Adipose tissue (tissue), 3 donors: Measurements from ENCODE around the gene RNF144B. TPM values are rescaled to one million over a fixed set of nuclear protein-coding genes. Genes with fewer than 3 reads are reported as not detected.
"Not testable (repeated sequence)": the region's sequence is repeated elsewhere in the genome, so short reads cannot be mapped to it uniquely, and the experiment has no call there.

Experiments used
- H3K27ac ChIP-seq: one replicate; pipeline ENCODE4 v1.5.1; 2013; ENCODE audit warnings: low read depth, low read length
- WGBS, 3 donors: extraction: QIAGEN DNeasy Blood & Tissue Kit; methylation state at CpG; one replicate each; pipeline ENCODE4 v1.1.7; 2013; 5-methylcytosine and 5-hydroxymethylcytosine counted together
- polyA plus RNA-seq, 3 donors: library from polyadenylated mRNA; stranded (reverse); fragments of 200-250 nt; gene quantifications; one replicate each; pipeline ENCODE4 v1.2.3, GENCODE V29; 2013
- donor health status: healthy with polysubstance abuse.
- donor health status: Bipolar disorder and iron deficiency.
- donor health status: healthy.

RNF144B gene
- polyA plus RNA-seq, 3 donors: 2.1 to 16.5 (median 12.7) TPM

DNA sequence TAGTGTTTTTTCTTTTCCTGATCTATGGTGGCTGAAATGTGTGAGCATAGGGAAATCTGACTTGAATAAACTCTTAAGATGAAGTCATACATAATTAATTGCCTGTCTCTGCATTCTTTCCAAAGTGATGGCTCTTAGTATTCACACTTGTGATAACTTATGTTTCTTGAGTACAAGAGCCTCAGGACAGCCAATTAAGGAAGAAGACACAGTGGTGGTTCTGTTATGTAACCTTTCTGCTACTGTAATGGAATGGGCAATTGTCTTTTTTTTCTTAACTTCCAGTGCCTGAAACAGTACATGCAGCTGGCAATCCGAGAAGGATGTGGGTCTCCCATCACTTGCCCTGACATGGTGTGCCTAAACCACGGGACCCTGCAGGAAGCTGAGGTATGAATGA, 40.1 kb downstream of the RNF144B start:
- H3K27ac ChIP-seq: no peak overlapping the region
- WGBS, 3 donors: 30 to 84% (median 45%) methylated on average over 2 of the region's 2 CpGs

DNA sequence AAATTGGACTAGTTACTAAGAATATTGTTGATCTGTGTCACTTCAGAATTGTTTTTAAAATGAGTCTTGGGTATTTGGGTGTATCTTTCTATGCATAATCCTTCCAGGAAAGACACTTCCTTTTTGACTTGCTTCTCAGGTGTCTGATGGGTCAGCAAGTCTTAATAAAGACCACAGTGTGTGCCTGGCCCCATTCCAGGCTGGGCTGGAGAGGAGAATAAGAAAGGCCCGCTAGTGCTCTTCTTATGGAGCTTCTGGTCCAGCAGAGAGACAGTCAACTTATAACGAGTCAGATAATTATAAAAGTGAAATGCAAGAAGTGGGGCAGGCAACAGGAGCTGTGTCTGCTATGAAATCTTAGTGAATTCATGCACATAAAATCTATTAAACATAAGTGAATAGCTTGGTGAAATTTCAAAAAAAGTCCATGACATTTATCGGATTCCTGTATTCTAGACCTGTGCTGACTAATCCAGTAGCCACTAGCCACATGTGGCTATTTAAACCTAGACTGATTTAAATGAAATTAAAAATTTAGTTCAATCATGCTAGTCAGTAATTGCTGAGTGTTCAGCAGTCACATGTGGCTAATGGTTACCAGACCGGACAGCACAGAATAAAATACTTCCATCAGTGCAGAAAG, 42.6 kb downstream of the RNF144B start:
- 69 to 94% (median 94%) methylated on average over 4 of the region's 4 CpGs for WGBS, 3 donors

DNA sequence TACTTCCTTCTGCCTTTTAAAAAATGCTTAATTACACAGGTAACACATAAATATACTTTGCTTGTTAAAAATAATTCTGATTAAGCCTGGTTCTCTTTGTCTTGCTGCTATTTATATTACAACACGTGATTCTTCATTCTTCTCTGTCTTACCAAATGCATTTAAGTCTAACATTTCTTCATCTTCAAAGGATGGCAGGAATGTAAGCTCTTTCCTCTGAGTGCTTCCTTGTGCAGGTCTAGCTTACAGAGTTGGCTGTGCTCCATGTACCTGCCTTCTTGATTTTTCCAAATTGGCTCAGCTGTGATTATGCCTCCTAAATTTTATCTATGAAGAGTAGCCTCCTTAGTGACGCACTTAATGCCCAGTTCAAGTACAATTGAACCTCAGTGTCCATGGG, 44.4 kb downstream of the RNF144B start:
- 58 to 81% (median 59%) methylated on average over 2 of the region's 2 CpGs for WGBS, 3 donors
- H3K27ac ChIP-seq: no peak overlapping the region

More for the DNA sequence above, 42.6 kb downstream of the RNF144B start:
- H3K27ac ChIP-seq: no peak overlapping the region

DNA sequence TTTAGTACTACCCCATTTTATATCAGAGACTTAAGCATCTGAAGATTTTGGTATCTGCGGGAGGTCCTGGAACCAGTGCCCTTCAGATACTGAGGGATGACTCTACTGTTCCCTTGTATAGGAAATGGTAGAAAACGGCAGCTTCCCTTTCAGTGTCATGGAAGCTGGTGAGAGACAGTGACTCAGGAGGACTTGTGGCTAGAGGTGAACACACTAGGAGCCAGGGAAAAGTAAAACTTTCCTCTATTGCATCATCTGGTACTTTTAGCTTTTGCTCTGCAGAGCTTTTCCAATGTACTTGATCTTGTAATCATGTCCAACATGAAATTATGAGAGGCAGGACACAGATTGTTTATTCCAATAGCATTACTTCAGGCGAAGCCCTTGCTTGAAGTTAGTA, 45.0 kb downstream of the RNF144B start:
- 64 to 71% (median 65%) methylated on average over 3 of the region's 3 CpGs for WGBS, 3 donors
- H3K27ac ChIP-seq: no peak overlapping the region

DNA sequence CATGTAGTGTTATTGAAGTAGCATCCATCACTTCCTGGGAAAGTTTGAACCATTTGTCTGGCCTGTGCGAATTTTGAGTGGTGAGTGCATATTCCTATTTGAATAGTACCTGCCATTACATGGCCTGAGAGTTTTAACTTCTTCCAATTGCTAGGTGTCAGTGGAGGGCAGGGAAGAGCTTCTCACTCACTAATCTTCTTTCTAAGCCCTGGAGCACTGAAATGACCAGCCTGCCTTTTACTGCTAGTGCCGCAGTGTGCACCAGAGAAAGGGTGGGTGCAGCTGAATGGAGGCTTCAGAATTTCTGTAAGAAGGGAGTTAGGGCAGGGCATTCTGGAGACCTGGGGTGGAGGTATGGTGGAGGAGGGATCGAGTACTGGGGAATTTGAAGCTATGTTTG, 45.5 kb downstream of the RNF144B start:
- WGBS, 3 donors: 77 to 95% (median 85%) methylated on average over 3 of the region's 3 CpGs
- H3K27ac ChIP-seq: no peak overlapping the region

DNA sequence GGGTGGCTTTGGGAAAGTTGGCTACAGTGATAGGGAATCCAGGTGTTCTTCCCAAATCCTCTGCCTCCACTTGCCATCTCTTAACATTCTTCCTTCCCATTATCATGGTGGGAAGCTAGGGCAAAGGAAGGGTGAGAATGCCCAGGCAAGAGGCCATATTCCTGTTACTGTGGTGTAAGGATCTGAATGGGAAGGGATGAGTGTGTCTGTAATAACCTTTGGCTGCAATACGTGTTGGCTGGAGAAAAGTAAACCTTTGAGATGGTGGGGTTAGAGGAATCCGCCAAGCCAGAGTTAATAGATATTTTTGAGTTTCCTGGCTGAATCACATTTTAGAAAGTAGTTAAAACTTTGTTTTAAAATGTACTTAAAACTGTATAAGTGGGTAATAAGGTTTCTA, 45.9 kb downstream of the RNF144B start:
- 86 to 88% (median 87%) methylated on average over 2 of the region's 2 CpGs for WGBS, 3 donors

DNA sequence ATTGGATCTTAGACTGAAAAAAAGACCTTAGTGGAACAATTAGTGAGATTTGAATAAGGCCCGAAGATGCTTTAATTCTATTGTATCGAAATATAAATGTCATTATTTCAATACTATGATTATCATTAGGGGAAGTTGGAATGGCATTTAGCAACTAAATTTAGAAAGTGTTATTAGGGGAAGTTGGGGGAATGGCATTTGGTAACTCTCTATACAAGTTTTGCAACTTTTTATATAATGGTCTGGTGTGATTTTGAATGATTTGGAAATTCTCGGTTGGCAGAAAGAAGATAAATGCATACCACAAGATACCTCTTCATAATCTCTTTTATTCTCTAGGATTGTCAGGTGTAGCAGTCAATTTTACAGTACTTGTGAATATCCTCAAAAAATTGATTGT, 49.2 kb downstream of the RNF144B start:
- 68 to 91% (median 72%) methylated on average over 3 of the region's 3 CpGs for WGBS, 3 donors
- H3K27ac ChIP-seq: no peak overlapping the region

More for the DNA sequence above, 45.9 kb downstream of the RNF144B start:
- H3K27ac ChIP-seq: no peak overlapping the region

DNA sequence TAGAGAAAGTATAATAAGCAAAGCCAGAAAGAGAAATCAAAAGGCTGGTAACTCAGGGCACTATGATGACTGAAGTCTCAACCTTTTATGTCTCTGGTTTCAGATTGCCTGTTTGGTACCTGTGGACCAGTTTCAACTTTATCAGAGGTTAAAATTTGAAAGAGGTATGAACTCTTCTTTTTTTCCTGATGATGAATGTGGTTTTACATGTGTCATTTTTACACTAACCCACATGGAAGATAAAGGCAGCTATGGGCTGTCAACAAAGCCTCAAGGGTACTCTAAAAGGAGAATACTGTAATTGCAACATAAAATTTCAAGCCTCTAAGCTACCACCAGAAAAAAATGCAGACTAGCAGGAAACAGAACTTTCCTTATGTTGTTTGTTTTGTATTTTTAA, 52.4 kb downstream of the RNF144B start:
- no peak overlapping the region for H3K27ac ChIP-seq

DNA sequence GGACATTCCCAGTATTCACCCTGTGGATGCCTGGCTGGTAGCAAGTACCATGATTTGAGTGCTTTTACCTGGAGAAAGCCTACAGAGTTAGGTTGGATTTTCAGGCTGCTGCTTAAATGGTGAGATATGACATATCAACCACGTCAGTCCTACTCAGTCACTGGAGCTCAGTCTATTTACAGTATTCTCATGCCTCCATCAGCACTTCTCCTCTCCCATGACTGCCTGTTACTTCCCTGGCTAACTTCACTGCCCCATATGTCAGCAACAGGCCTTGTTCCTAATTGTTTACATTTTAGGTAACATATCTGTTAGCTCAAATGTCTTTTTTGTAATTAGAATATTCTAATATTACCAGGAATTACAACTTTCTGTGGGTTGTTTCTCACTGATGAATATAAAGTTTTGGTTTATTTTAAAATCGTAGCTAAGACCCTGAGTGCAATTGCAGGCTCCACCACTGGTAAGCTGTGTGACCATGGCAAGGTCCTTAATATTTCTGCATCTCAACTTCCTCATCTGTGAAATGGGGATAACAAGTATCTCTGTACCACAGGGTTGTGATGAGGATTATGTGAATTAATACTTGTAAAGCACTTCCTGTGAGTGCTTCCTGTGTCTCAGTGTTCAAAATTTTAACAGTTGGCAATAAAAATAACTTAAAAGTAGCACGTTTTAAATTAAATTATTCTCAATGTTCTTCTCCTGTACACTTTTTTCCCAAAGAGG, 54.3 kb downstream of the RNF144B start:
- WGBS, 3 donors: 62 to 82% (median 68%) methylated on average over 3 of the region's 3 CpGs
- no peak overlapping the region for H3K27ac ChIP-seq

DNA sequence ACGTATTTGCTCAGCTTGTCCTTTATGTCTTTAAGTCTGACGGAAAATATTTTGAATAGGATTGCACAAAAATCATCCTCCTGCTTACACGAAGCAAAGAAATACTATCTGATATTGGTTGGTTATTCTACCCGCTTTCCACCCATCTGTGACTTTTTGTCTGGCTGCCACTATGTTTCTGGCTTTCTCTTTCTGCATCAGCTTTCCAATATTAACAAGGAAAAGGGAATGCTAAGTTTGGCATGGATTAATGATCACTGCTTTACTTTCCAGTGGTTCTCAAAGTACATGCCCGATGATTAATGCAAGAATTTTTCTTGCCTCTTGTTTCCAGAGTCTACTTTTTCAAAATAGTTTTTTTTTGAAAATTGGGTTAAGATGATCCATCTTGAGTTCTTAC, 57.0 kb downstream of the RNF144B start:
- no peak overlapping the region for H3K27ac ChIP-seq
- WGBS, 3 donors: 62 to 70% (median 68%) methylated on average over 5 of the region's 5 CpGs

DNA sequence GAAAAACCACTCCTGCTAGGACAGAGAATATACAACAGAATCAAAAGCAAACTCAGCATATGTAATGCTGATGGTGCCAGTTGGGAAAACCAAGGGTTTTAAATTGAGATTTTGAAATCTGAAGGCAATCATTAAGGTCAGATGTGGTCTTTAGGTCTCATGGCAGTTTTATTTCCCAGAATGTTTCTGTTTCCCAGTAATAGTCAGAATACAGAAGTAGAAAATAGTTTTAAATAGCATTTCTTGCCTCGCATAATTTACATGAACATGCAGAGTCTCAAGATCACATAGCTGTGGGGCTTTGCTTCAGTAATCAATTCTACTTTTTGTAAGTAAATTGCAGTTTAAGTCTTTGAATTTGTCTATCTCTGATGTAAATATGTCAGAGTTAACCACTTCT, 58.1 kb downstream of the RNF144B start:
- WGBS, 3 donors: 78 to 94% (median 90%) methylated on average over 1 of the region's 1 CpG
- no peak overlapping the region for H3K27ac ChIP-seq

DNA sequence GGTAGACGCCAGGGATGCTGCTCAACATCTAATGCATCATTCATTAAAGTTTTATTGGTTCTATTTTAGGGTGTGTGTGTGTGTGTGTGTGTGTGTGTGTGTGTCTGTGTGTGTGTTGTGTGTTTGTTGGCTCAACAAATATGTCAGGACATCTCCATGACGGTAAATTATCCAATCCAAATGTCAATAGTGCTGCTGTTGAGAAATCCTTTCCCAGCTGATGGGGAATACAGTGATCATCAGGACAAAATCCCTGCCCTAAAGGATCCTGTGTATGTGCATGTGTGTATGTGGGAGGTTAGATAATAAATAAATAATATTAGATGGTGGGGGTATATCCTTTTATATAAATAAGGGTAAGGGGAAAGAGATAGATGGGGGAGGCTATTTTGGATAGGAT, 59.6 kb downstream of the RNF144B start:
- H3K27ac ChIP-seq: no peak overlapping the region
- 86 to 98% (median 89%) methylated on average over 2 of the region's 2 CpGs for WGBS, 3 donors

DNA sequence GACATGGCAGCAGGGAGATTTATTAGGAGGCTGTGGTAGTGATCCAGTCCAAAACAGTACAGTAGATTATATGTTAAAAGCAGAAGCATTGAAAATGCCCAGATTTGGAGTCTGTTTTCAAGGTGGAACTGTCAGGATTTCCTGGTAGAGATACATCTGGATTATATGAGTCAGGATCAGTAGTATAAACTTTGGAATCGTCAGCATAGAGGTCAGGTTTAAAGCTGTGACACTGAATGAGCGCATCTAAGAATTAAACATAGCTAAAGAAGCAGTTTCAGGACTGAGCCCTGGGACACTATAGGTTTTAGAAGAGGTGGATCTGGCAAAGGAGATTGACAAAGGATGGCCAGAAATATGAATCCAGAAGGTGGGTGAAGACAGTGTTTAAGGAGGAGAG, 60.4 kb downstream of the RNF144B start:
- 76 to 86% (median 83%) methylated on average over 2 of the region's 2 CpGs for WGBS, 3 donors
- no peak overlapping the region for H3K27ac ChIP-seq

DNA sequence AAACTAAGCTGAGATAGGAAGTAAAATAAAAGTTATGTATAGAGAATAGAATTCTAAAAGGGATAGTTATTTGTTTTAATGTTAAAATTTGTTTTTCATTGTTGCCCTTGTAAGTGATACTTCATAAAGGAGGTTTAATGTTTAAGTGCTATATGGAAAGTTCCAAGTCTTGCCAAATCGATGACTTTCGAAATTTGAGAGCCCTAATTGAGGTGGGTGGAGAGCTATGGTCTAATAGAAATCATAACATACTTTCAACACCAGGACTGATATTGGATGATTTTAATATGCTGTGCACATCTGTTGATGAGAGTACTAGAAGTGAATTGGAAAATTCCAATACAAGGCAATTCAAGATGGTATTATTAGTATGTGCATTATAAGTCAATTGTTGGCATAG, 64.6 kb downstream of the RNF144B start:
- no peak overlapping the region for H3K27ac ChIP-seq
- WGBS, 3 donors: 90 to 97% (median 95%) methylated on average over 2 of the region's 2 CpGs

DNA sequence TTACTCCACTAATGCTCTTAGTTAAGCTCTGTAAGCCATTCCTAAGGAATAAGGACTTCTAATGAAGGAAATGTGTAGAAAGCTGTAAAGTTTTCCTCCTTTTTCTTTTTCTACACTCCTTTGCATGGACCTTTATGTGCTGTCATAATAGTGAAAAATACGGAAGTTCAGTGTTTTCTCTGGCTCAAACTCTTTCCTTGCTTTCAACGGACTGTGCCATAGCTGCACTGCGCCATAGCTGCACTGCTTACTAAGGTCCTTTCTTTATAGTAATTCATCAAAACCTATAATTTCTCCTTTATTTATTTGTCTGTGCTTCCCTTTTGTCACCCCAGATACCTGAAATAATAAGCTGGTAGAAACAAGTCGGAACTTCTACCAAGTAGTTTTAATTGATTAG, 67.3 kb downstream of the RNF144B start:
- H3K27ac ChIP-seq: no peak overlapping the region
- WGBS, 3 donors: 71 to 98% (median 82%) methylated on average over 4 of the region's 4 CpGs

DNA sequence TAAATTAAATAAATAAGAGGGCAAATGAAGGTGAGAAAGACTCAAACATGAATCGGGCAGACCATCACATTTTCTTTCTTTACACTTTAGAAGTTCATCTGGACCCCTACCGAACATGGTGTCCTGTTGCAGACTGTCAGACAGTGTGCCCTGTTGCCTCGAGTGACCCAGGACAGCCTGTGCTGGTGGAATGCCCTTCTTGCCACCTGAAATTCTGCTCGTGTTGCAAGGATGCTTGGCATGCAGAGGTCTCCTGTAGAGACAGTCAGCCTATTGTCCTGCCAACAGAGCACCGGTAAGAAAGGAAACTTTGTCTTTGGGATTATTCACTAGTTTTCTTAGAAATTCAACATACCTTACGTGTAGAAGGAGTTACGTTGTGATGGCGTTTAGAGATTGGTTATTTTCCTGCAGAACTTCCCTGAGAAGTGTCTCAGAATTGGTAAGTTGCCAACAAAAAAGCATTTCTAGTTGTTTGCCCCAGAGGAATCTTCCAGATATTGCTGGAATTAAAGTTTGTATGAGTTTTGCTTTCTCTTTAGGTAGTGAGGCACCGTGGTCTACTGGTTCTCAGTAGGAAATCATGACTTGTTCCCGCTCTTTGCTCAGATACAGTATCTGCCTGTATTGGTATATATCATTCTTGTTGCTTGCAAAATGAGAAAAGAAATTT, 70.1 kb downstream of the RNF144B start:
- WGBS, 3 donors: 71 to 76% (median 73%) methylated on average over 10 of the region's 10 CpGs
- H3K27ac ChIP-seq: no peak overlapping the region

DNA sequence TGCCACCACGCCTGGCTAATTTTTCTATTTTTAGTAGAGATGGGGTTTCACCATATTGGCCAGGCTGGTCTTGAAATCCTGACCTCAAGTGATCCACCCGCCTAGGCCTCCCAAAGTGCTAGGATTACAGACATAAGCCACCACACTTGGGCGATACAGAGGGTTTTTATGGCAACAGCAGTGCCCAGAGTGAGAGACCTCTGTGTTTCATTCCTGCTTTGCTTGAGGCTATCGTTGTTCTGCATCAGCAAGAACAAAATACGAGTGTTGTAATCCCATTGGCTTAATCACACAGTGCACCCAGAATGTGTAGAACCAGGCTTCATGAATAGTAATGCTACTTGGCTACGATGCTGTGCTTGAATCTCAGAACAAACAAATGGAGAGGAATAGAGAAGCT, 70.9 kb downstream of the RNF144B start:
- 87 to 95% (median 93%) methylated on average over 6 of the region's 6 CpGs for WGBS, 3 donors
- H3K27ac ChIP-seq: not testable (repeated sequence)

DNA sequence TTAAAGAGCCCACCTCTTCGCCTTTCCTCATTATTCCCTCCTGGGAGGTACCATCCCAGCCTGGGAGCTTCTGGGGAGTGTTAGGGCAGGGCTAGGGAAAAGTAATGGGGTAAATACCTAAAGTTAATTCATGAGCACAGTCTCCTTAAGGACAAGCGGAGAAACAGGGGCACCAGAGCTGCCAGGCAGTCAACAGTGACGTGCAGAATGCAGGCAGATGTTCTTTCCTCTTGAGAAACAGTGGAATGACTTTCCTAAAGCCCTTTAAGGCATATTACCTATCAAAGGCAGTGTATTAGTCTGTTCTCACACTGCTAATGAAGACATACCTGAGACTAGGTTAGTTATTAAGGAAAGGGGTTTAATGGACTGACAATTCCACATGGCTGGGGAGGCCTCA, 76.3 kb downstream of the RNF144B start:
- 94 to 98% (median 98%) methylated on average over 3 of the region's 3 CpGs for WGBS, 3 donors
- no peak overlapping the region for H3K27ac ChIP-seq

DNA sequence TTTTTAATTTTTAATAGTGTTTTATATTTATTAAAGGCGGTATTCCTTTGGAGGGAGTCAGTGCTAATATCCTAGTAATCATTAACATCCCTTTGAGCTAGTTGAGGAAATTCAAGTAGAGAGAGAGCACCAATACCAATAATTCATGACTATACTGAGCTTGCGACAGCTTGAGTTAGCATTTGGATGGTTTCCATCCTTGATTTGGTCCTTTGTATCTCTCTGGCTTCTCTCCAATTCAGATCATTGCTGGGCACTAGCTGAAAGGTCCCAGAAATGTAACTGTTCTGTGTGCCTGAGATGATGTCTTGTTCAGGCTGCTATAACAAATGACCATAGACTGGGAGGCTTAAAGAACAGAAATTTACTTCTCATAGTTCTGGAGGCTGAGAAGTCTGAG, 77.0 kb downstream of the RNF144B start:
- WGBS, 3 donors: 49 to 84% (median 82%) methylated on average over 2 of the region's 2 CpGs
- H3K27ac ChIP-seq: no peak overlapping the region
